Right lobe of liver (tissue), 4 donors: Measurements from ENCODE around the gene AMHR2.

Experiments used
- CTCF ChIP-seq, 4 donors: fragments of 200-600 bp in 3 of 4; fragments of 450-650 bp in 1 of 4; IDR thresholded peaks; one replicate each; pipeline versions ENCODE4 v1.5.1 to v1.8.0; 2016 to 2022; ENCODE audit warnings: antibody characterized with exemption in 4 of 4, mild to moderate bottlenecking in 2 of 4
- POLR2A ChIP-seq: fragments of 450-650 bp; IDR thresholded peaks from one replicate; pipeline ENCODE4 v1.6.1; 2017; ENCODE audit warnings: antibody characterized with exemption, mild to moderate bottlenecking
- donor health status: DM: no; HTN: no; CAD: no.
- donor health status: DM: no; HTN: no; CAD: no.
- donor health status: DM: no; HTN: yes; CAD: no.

- TF ChIP-seq POLR2A (no peak), CTCF (IDR thresholded peaks at IDR 0.05) (no peak)
These were observed 51.2 kb downstream of the AMHR2 start for GRCh38 chr12:53474819-53475218.
